Endothelial cell of umbilical vein (primary cell): ENCODE measurements around the gene PIWIL4. TPM values are rescaled to one million over a fixed set of nuclear protein-coding genes. Genes with fewer than 3 reads are reported as not detected.

Experiments
- BruUV-seq: library from RNA; stranded (reverse); fragments of 400-500 nt; replicated peaks from 2 replicates; lab custom pipeline; 2021; lab: Mats Ljungman, UMichigan
- CTCF ChIA-PET: fragments of 300-600, 350-600 bp; sonication (Branson Sonifier 250); formaldehyde crosslinking; loops from one replicate; lab custom pipeline; 2021; ENCODE audit warnings: antibody characterized with exemption, inconsistent platforms; lab: Charles Lee
- POLR2A ChIA-PET: fragments of 300-600, 350-600 bp; sonication (Branson Sonifier 250); formaldehyde crosslinking; loops from one replicate; lab custom pipeline; 2021; ENCODE audit warnings: antibody characterized with exemption, inconsistent platforms; lab: Charles Lee
- DNase-seq: peaks from one replicate; pipeline ENCODE4 v3.0.0-alpha.2; 2011; ENCODE audit warnings: low read depth, low spot score
- FAIRE-seq: peaks from 2 replicates; lab custom pipeline; 2011; peaks lifted over from hg19 to GRCh38; lab: Jason Lieb, UNC
- H2AFZ ChIP-seq: 2 replicates; pipeline ENCODE4 v1.6.0; 2012; ENCODE audit warnings: low read depth, low read length, control low read depth, inconsistent platforms
- H3K27ac ChIP-seq: 2 replicates; pipeline ENCODE4 v1.5.1; 2011; ENCODE audit warnings: low read depth, mild to moderate bottlenecking, control low read depth, low read length, moderate library complexity; ENCODE audit not compliant: insufficient read depth
- H3K27me3 ChIP-seq, 2 experiments: 2 replicates each; pipeline versions ENCODE4 v1.6.0 to v1.6.1; 2011; ENCODE audit warnings: low read length in 2 of 2, mixed read lengths in 1 of 2; ENCODE audit not compliant: control insufficient read depth in 2 of 2, insufficient read depth in 2 of 2
- H3K36me3 ChIP-seq, 2 experiments: 2 replicates in 1 of 2; 3 replicates in 1 of 2; pipeline ENCODE4 v1.5.1; 2011; ENCODE audit warnings: low read length in 2 of 2, mild to moderate bottlenecking in 1 of 2, moderate library complexity in 1 of 2; ENCODE audit not compliant: control insufficient read depth in 2 of 2, insufficient read depth in 2 of 2; ENCODE audit errors: extremely low read depth in 1 of 2
- H3K4me1 ChIP-seq: 3 replicates; pipeline ENCODE4 v1.5.1; 2011; ENCODE audit warnings: mild to moderate bottlenecking, low read length; ENCODE audit not compliant: control insufficient read depth, insufficient read depth; ENCODE audit errors: extremely low read depth
- H3K4me2 ChIP-seq: 2 replicates; pipeline ENCODE4 v1.6.1; 2011; ENCODE audit warnings: low read length, control low read depth, mixed read lengths; ENCODE audit not compliant: insufficient read depth
- H3K4me3 ChIP-seq, 3 experiments: fragments of 200-600 bp in 1 of 3; sonication (generic), shearing (Covaris generic) in 1 of 3; replicated peaks in 1 of 3; 2 replicates each; pipeline ENCODE4 v1.5.1; 2011 to 2016; ENCODE audit warnings: control low read depth in 3 of 3, low read length in 3 of 3, mild to moderate bottlenecking in 2 of 3, inconsistent platforms in 1 of 3, low read depth in 1 of 3, moderate library complexity in 1 of 3; ENCODE audit not compliant: insufficient read depth in 1 of 3
- H3K79me2 ChIP-seq: 2 replicates; pipeline ENCODE4 v1.6.0; 2012; ENCODE audit warnings: low read length, inconsistent platforms; ENCODE audit not compliant: control insufficient read depth, insufficient read depth
- H3K9ac ChIP-seq: replicated peaks from 2 replicates; pipeline ENCODE3; 2011; ENCODE audit warnings: low read length, control low read depth; ENCODE audit not compliant: insufficient read depth; ENCODE audit errors: extremely low read depth
- H3K9me1 ChIP-seq: replicated peaks from 3 replicates; pipeline ENCODE4 v1.6.0; 2011; ENCODE audit warnings: mild to moderate bottlenecking, low read length; ENCODE audit not compliant: control insufficient read depth, insufficient read depth; ENCODE audit errors: extremely low read depth
- H3K9me3 ChIP-seq: replicated peaks from 2 replicates; pipeline ENCODE4 v1.5.1; 2012; ENCODE audit warnings: low read length, inconsistent platforms; ENCODE audit not compliant: control insufficient read depth, insufficient read depth
- H4K20me1 ChIP-seq: replicated peaks from 2 replicates; pipeline ENCODE3; 2011; ENCODE audit warnings: mild to moderate bottlenecking, low read length; ENCODE audit not compliant: control insufficient read depth, insufficient read depth; ENCODE audit errors: extremely low read depth
- EZH2 ChIP-seq: IDR thresholded peaks from 2 replicates; pipeline ENCODE4 v1.6.1; 2012; ENCODE audit warnings: borderline replicate concordance, low read depth, mild to moderate bottlenecking, moderate library complexity, low read length, inconsistent platforms; ENCODE audit not compliant: severe bottlenecking
- GATA2 ChIP-seq: IDR thresholded peaks from 2 replicates; pipeline ENCODE4 v1.7.0; 2011; ENCODE audit warnings: low read depth, mild to moderate bottlenecking, moderate library complexity, mixed read lengths, low read length; ENCODE audit not compliant: insufficient read length, insufficient read depth
- JUN ChIP-seq: IDR thresholded peaks from 2 replicates; pipeline ENCODE4 v1.6.1; 2011; ENCODE audit warnings: borderline replicate concordance, low read depth; ENCODE audit not compliant: insufficient read length, insufficient read depth
- MYC ChIP-seq: IDR thresholded peaks from one replicate; pipeline ENCODE4 v1.6.1; 2011; ENCODE audit warnings: mild to moderate bottlenecking, low read depth, low read length
- POLR2A ChIP-seq: IDR thresholded peaks from 2 replicates; pipeline ENCODE4 v1.6.1; 2012; ENCODE audit warnings: low read depth, mild to moderate bottlenecking, control low read depth, low read length
- dilution Hi-C: fragments of 300-500 bp; cut with MboI; formaldehyde crosslinking; loops from one replicate; pipeline ENCODE4 v1.15.0; 2019; ENCODE audit warnings: low sequenced_read_pairs; ENCODE audit not compliant: extremely low pct_ligation_motif_present
- intact Hi-C: fragments of 100-400 bp; cut with micrococcal nuclease; formaldehyde crosslinking; loops from one replicate; pipeline ENCODE4 v1.10.0; 2022
- polyA plus RNA-seq, 4 experiments: library from polyadenylated mRNA; depleted of rRNA in 3 of 4; stranded (reverse) in 3 of 4; unstranded in 1 of 4; fragments of >200 nt; gene quantifications; 2 replicates each; pipeline versions ENCODE4 v1.2.1 to v1.2.3, GENCODE V29; 2011 to 2012; ENCODE audit warnings: missing spikeins in 1 of 4
- total RNA-seq: library from RNA; stranded (reverse); gene quantifications from 2 replicates; pipeline ENCODE4 v1.2.3, GENCODE V29; 2021
- TF ChIP-seq, protein P1 (sequence below), 2 donors: IDR thresholded peaks; 1 replicate in 1 of 2; 2 replicates in 1 of 2; pipeline ENCODE4 v1.5.1; 2011; ENCODE audit warnings: low read length in 2 of 2, mild to moderate bottlenecking in 2 of 2, moderate library complexity in 2 of 2, control low read depth in 1 of 2, inconsistent platforms in 1 of 2, low read depth in 1 of 2; ENCODE audit not compliant: insufficient read depth in 1 of 2; ENCODE audit errors: extremely low read depth in 1 of 2
- TF ChIP-seq, protein P2 (sequence below): IDR thresholded peaks from 2 replicates; pipeline ENCODE4 v1.6.1; 2011; ENCODE audit not compliant: insufficient read depth, insufficient read length

Gene PIWIL4
- total and polyA plus RNA-seq, 2 donors (not counting 3 experiments of a cell fraction or from before 2014, with no cell fraction given): 0.55 to 0.64 TPM

DNA sequence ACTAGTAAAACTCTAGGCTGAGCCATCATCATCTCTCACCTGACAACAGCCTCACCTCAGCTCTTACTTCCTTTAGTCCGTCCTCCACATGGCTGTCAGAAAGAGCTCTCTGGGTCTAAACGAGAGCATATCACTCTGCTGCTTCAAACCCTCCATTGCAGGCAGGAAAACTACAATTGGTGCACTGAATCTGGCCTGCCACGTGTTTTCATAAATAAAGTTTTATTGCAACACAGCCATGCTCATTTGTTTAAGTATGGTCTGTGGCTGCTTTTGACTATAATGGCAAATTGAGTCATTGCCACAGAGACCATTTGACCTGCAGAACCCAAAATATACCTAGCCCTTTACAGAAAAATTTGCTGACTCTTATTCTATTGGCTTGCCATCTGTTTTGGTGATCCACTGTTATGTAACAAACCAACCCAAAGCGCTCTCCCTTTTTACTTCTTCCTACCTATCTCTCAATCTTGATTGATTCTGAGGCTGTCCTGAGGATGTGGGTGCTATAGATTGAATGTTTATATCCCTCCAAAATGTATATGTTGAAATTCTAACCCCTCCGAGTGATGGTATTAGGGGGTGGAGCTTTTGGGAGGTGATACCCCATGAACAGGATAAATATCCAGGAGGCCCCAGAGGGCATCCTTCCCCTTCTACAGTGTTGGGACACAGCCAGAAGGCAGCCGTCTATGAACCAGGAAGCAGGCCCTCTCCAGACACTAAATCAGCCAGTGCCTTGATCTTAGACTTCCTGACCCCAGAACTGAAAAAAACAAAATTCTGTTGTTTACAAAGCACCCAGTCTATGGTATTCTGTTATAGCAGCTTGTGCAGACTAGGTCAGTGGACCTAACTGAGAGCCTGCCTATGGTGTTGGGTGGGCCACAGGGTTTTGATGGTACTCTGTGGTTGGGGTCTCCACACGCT, 99.9 kb downstream of the PIWIL4 start:
- no peaks in the 10 kb centered on the region for H3K9me1 ChIP-seq

More for the DNA sequence above, 99.9 kb downstream of the PIWIL4 start:
- no peak overlapping the region for H3K9ac ChIP-seq
- no peak for DNase-seq
- intact Hi-C loops (no loop called here), dilution Hi-C loops (no loop called here)
- no peak overlapping the region for H3K4me3 ChIP-seq
- no peak overlapping the region for H2AFZ ChIP-seq
- H3K4me1 ChIP-seq: no peaks in the 10 kb centered on the region
- TF ChIP-seq, protein P1, sequence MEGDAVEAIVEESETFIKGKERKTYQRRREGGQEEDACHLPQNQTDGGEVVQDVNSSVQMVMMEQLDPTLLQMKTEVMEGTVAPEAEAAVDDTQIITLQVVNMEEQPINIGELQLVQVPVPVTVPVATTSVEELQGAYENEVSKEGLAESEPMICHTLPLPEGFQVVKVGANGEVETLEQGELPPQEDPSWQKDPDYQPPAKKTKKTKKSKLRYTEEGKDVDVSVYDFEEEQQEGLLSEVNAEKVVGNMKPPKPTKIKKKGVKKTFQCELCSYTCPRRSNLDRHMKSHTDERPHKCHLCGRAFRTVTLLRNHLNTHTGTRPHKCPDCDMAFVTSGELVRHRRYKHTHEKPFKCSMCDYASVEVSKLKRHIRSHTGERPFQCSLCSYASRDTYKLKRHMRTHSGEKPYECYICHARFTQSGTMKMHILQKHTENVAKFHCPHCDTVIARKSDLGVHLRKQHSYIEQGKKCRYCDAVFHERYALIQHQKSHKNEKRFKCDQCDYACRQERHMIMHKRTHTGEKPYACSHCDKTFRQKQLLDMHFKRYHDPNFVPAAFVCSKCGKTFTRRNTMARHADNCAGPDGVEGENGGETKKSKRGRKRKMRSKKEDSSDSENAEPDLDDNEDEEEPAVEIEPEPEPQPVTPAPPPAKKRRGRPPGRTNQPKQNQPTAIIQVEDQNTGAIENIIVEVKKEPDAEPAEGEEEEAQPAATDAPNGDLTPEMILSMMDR (IDR thresholded peaks at IDR 0.05; ENCODE audit: extremely low read depth in 1 of 2, insufficient read depth in 1 of 2, low read depth in 1 of 2, low read length in 2 of 2): no peak
- TF ChIP-seq GATA2 (no peak), POLR2A (no peak), MYC (no peak), EZH2 (no peak), JUN (no peak)
- TF ChIP-seq, protein P2, sequence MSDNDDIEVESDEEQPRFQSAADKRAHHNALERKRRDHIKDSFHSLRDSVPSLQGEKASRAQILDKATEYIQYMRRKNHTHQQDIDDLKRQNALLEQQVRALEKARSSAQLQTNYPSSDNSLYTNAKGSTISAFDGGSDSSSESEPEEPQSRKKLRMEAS: no peak
- POLR2A ChIA-PET: no interaction called here
- CTCF ChIA-PET: no interaction called here
- BruUV-seq: no TSS peak
- no peaks in the 10 kb centered on the region for H3K36me3 ChIP-seq
- H3K9me3 ChIP-seq: no peaks in the 10 kb centered on the region
- no peak overlapping the region for H3K4me2 ChIP-seq
- H3K79me2 ChIP-seq: no peaks in the 10 kb centered on the region
- no peak overlapping the region for H3K27ac ChIP-seq
- H3K27me3 ChIP-seq: no peaks in the 10 kb centered on the region
- no peaks in the 10 kb centered on the region for H4K20me1 ChIP-seq
- FAIRE-seq: no peak
